ENCODE results near the gene SAFB2. TPM values are rescaled to one million over a fixed set of nuclear protein-coding genes. Genes with fewer than 3 reads are reported as not detected.

Gene SAFB2
- total RNA-seq, 1 donor from 2014 or later = 17.6 TPM

DNA sequence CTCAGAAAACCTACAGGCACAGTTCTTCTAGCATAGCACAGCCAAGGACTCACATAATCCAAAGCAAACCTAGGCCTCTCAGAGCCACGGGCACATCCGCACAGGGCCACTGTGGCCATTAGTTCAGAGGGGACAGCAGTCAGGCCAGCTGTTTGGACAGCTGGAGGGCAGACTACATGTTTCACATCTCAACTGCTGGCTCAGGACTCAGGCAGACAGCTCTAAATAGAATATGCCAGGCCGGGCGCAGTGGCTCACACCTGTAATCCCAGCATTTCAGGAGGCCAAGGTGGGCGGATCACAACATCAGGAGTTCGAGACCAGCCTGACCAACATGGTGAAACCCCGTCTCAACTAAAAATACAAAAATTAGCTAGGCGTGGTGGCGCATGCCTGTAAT lies 26.8 kb downstream of the SAFB2 start:
- DNase-seq (ENCODE audit: low read depth) = no peak
- TF ChIP-seq, protein P1, sequence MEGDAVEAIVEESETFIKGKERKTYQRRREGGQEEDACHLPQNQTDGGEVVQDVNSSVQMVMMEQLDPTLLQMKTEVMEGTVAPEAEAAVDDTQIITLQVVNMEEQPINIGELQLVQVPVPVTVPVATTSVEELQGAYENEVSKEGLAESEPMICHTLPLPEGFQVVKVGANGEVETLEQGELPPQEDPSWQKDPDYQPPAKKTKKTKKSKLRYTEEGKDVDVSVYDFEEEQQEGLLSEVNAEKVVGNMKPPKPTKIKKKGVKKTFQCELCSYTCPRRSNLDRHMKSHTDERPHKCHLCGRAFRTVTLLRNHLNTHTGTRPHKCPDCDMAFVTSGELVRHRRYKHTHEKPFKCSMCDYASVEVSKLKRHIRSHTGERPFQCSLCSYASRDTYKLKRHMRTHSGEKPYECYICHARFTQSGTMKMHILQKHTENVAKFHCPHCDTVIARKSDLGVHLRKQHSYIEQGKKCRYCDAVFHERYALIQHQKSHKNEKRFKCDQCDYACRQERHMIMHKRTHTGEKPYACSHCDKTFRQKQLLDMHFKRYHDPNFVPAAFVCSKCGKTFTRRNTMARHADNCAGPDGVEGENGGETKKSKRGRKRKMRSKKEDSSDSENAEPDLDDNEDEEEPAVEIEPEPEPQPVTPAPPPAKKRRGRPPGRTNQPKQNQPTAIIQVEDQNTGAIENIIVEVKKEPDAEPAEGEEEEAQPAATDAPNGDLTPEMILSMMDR (conservative IDR thresholded peaks at IDR 0.05; ENCODE audit: low read depth, low read length) = no peak
- no peak overlapping the region for H3K4me3 ChIP-seq (ENCODE audit: low read depth, low read length)

DNA sequence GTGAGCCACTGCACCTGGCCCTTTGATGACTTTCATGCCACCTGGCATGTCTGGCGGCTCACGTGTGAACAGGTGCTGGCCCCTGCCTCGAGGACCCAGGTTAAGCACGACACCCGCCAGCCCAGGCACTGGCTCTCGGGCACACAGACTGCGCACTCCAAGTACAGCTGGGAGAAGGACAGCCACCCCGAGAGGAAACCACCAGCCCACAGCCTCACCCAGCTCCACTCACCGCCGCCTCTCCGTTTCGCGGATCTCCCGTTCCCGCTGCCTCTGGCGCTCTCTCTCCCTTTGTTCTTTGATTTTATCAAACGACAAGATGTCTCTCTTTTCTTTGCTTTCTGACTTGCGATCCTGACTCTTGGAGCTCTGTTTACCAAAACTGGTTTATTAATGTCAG lies 27.4 kb downstream of the SAFB2 start:
- TF ChIP-seq, protein P1 (conservative IDR thresholded peaks at IDR 0.05; ENCODE audit: low read depth, low read length) = no peak
- DNase-seq (ENCODE audit: low read depth) = no peak
- H3K4me3 ChIP-seq (ENCODE audit: low read depth, low read length) = no peak overlapping the region

DNA sequence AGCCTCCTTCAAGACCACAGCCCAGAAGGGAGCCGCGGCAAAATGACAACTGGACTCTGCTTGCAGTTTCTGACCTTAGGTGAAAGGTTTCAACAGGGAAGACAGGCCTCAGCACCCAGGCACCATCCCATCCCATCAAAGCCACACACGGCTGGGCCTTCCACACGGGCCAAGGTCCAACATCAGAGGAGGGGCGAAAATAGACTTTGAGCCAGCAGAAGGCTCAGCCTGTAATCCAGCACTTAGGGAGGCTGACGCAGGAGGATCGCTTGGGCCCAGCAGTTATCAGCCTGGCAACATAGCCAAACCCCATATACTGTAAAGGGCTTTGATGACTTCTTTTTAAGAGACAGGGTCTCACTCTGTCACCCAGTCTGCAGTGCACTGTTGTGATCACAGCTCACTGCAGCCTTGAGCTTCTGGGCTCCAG lies 28.0 kb downstream of the SAFB2 start:
- TF ChIP-seq, protein P1 (conservative IDR thresholded peaks at IDR 0.05; ENCODE audit: low read depth, low read length) = no peak
- H3K4me3 ChIP-seq (ENCODE audit: low read depth, low read length) = no peak overlapping the region
- DNase-seq (ENCODE audit: low read depth) = no peak

DNA sequence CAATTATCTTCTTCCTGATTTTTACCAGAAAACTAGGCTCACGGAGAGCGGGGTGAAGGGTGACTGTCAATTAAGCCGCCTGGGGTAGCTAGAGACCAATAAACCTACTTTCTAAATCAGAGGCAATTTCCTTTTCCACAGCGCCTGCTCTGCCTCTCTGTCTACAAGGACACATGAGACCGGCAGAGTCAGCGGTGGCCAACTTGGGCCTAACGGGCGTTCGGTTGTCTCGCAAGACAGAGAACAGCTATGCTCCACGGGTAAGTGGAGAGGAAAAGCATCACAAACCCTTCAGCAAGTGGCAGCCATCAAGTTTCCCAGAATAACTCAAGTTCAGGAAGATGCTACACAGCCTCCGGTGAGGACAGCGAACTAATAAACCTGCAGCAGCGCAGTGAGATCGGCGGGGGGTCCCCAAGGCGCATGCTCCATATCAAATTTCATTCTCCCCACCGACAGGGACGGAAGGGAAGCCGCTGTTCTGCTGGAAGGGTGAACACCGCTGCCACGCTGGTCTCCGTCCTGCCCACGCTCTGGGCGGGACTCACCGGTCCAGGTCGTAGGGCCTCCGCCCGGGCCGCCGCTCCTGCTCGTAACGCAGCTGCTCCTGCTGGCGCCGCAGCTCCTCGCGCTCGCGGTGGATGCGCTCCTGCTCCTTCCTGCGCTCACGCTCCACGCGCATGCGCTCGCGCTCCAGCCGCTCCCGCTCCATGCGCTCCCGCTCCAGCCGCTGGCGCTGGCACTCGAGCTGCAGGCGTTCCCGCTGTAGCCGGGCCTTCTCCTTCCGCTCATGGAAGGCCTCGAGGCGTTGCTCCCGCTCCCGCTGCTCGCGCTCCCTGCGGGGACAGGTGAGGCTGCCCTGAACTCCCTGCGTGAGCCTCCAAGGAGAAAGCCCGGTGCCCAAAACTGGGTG lies 29.0 kb downstream of the SAFB2 start:
- TF ChIP-seq, protein P1 (conservative IDR thresholded peaks at IDR 0.05; ENCODE audit: low read depth, low read length) = no peak
- H3K4me3 ChIP-seq (ENCODE audit: low read depth, low read length) = no peak overlapping the region
- DNase-seq (ENCODE audit: low read depth) = no peak

DNA sequence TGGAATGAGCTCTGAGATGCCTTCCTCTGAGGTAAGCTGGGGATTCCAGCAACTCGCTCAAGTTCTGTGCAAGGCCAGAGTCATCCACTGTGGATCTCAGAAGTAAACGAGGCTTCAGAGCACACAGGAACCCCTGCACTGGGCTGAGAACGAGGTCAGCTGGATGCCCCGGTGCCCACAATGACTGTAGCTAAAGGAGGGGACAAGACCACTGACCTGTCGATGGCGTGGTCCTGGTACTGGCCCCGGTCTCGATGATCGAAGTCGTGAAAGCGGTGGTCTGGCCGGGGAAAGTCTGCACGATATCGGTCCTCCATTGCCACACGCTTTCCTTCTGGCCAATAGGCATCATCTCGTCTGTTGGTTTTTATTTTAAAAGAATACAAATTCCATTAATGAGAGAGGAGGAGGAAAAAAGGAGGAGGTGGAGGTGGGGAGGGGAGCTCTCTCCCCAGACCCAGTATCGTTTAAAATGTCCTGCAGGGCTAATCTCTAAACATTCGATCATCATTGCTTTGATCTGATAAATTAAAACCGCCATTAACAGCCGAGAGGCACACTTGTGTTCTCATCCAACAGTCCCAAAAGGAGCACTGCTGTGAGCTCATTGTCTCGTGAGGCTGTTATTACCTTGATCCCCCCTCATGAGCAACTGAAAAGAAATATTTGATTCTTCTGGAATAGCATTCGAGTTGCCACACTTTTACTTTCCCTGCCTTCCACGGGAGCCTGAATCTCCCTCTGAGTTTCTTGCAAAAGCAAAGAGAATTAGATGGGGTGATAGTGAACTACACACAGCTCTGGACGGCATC lies 29.8 kb downstream of the SAFB2 start:
- DNase-seq (ENCODE audit: low read depth) = no peak
- TF ChIP-seq, protein P1 (conservative IDR thresholded peaks at IDR 0.05; ENCODE audit: low read depth, low read length) = no peak
- no peak overlapping the region for H3K4me3 ChIP-seq (ENCODE audit: low read depth, low read length)

DNA sequence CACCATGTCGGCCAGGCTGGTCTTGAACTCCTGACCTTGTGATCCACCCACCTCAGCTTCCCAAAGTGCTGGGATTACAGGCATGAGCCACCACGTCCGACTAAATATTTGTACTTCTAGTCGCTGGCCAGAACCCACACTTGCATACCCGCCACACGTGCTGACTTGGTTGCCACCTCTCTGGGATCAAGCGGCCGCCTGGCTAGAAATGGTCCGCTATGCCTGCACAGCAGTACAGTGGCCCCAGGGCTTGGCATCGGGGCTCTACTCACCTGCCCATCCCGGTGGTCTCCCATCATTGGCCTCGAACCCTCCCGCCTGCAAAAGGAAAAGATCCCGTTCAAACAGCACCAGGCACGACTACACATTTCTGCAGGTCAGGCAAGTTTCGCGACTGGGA lies 31.1 kb downstream of the SAFB2 start:
- TF ChIP-seq, protein P1 (conservative IDR thresholded peaks at IDR 0.05; ENCODE audit: low read depth, low read length) = no peak
- H3K4me3 ChIP-seq (ENCODE audit: low read depth, low read length) = no peak overlapping the region
- no peak for DNase-seq (ENCODE audit: low read depth)
